Neuronal stem cell (in vitro differentiated cells): Measurements from ENCODE around the gene AGAP1.

ENCODE experiments used
- DNase-seq: peaks from one replicate; pipeline ENCODE4 v3.0.0-alpha.2; 2013; ENCODE audit warnings: low spot score
- H2AFZ ChIP-seq: one replicate; pipeline ENCODE4 v1.6.1; 2013; ENCODE audit warnings: mild to moderate bottlenecking, low read length, inconsistent platforms
- H2AK5ac ChIP-seq: 2 replicates; pipeline ENCODE4 v1.6.1; 2013; ENCODE audit warnings: low read depth, mild to moderate bottlenecking, inconsistent platforms, low read length, moderate library complexity, mixed read lengths
- H2BK120ac ChIP-seq: 2 replicates; pipeline ENCODE4 v1.6.1; 2013; ENCODE audit warnings: low read depth, mild to moderate bottlenecking, inconsistent platforms, low read length, moderate library complexity, mixed read lengths
- H2BK12ac ChIP-seq: one replicate; pipeline ENCODE4 v1.6.1; 2013; ENCODE audit warnings: low read length, inconsistent platforms
- H2BK15ac ChIP-seq: 2 replicates; pipeline ENCODE4 v1.6.1; 2013; ENCODE audit warnings: mild to moderate bottlenecking, low read length, inconsistent platforms, mixed read lengths
- H2BK5ac ChIP-seq: one replicate; pipeline ENCODE4 v1.6.1; 2013; ENCODE audit warnings: inconsistent platforms, mild to moderate bottlenecking, low read length, moderate library complexity
- H3K14ac ChIP-seq: one replicate; pipeline ENCODE4 v1.6.1; 2013; ENCODE audit warnings: low read length, inconsistent platforms
- H3K18ac ChIP-seq: 2 replicates; pipeline ENCODE4 v1.6.1; 2013; ENCODE audit warnings: low read length, inconsistent platforms
- H3K23ac ChIP-seq: 2 replicates; pipeline ENCODE4 v1.6.1; 2013; ENCODE audit warnings: low read depth, mild to moderate bottlenecking, mixed read lengths, low read length, inconsistent platforms; ENCODE audit not compliant: poor library complexity
- H3K27ac ChIP-seq: replicated peaks from 3 replicates; pipeline ENCODE4 v1.5.1; 2013; ENCODE audit warnings: low read length, inconsistent platforms
- H3K27me3 ChIP-seq, 3 experiments: 2 replicates each; pipeline ENCODE4 v1.6.1; 2013; ENCODE audit warnings: low read length in 3 of 3, mild to moderate bottlenecking in 2 of 3, inconsistent platforms in 1 of 3, low read depth in 1 of 3, mixed read lengths in 1 of 3, moderate library complexity in 1 of 3; ENCODE audit not compliant: control insufficient read depth in 3 of 3, insufficient read depth in 3 of 3
- H3K36me3 ChIP-seq, 2 donors: replicated peaks in 1 of 2; 2 replicates each; pipeline ENCODE4 v1.6.1; 2013; ENCODE audit warnings: low read length in 2 of 2; ENCODE audit not compliant: control insufficient read depth in 2 of 2, insufficient read depth in 2 of 2
- H3K4ac ChIP-seq: 2 replicates; pipeline ENCODE4 v1.6.1; 2013; ENCODE audit warnings: inconsistent platforms, mild to moderate bottlenecking, low read length, moderate library complexity
- H3K4me1 ChIP-seq, 2 donors: 1 replicate in 1 of 2; 2 replicates in 1 of 2; pipeline ENCODE4 v1.6.1; 2013; ENCODE audit warnings: low read length in 2 of 2, low read depth in 1 of 2; ENCODE audit not compliant: control insufficient read depth in 2 of 2, insufficient read depth in 1 of 2
- H3K4me2 ChIP-seq: one replicate; pipeline ENCODE4 v1.6.1; 2013; ENCODE audit warnings: mild to moderate bottlenecking, low read length, inconsistent platforms; ENCODE audit not compliant: insufficient read depth, poor library complexity, severe bottlenecking
- H3K4me3 ChIP-seq, 2 donors: 2 replicates each; pipeline ENCODE4 v1.5.1; 2013; ENCODE audit warnings: low read length in 2 of 2, mild to moderate bottlenecking in 2 of 2, inconsistent platforms in 1 of 2, moderate library complexity in 1 of 2
- H3K79me1 ChIP-seq: one replicate; pipeline ENCODE4 v1.6.1; 2013; ENCODE audit warnings: low read depth, mild to moderate bottlenecking, inconsistent platforms, low read length, moderate library complexity
- H3K9ac ChIP-seq: one replicate; pipeline ENCODE4 v1.6.1; 2013; ENCODE audit warnings: mild to moderate bottlenecking, low read depth, low read length, inconsistent platforms; ENCODE audit not compliant: poor library complexity
- H3K9me3 ChIP-seq, 2 donors: replicated peaks in 1 of 2; 2 replicates each; pipeline versions ENCODE3 to v1.6.1; 2013; ENCODE audit warnings: low read length in 2 of 2, mild to moderate bottlenecking in 2 of 2, inconsistent platforms in 1 of 2, low read depth in 1 of 2, mixed read lengths in 1 of 2, moderate library complexity in 1 of 2; ENCODE audit not compliant: control insufficient read depth in 2 of 2, insufficient read depth in 1 of 2
- H4K8ac ChIP-seq: one replicate; pipeline ENCODE4 v1.6.1; 2013; ENCODE audit warnings: low read depth, mild to moderate bottlenecking, inconsistent platforms, low read length, moderate library complexity
- H4K91ac ChIP-seq: one replicate; pipeline ENCODE4 v1.6.1; 2013; ENCODE audit warnings: low read length, low read depth, mild to moderate bottlenecking, inconsistent platforms; ENCODE audit not compliant: poor library complexity
- WGBS, 2 donors: extraction: QIAGEN DNeasy Blood & Tissue Kit; methylation state at CpG; one replicate each; pipeline ENCODE4 v1.1.7; 2013; ENCODE audit warnings: missing lambda C conversion rate in 2 of 2, mixed read lengths in 1 of 2; ENCODE audit not compliant: insufficient read length in 2 of 2, insufficient replicate concordance in 1 of 2; ENCODE audit errors: extremely low coverage in 2 of 2; 5-methylcytosine and 5-hydroxymethylcytosine counted together

AGAP1 gene

DNA sequence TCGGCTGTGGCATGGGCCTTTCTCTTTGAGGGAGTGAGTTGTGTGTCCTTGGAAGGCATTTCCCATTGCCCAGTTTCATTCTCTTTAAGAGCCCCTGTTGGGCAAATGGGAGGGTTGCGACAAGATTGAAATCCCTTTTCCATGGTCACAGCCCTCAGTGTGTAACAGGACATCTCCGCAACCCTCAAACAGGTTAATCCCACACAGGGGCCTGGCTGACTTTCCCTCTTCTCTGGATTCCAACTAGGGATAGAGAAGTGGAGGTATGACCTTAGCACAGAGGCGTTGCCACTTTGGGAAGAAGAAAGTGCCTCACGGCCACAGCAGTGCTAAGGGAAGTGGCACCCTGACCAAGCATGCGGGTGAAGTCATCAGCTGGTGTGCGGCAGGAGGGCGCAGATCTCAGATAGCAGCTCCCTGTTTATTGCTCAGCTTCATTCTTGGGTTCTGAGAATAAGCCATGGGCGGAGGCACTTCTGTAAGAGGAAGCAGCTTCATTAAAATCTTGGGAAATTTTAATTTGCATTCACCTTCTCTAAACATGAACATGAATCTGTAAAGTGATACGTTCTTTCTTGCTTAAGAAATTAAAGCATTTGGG, 417.9 kb downstream of the AGAP1 start:
- no peak overlapping the region for H2BK120ac ChIP-seq
- no peak overlapping the region for H3K4ac ChIP-seq
- no peak overlapping the region for H2BK15ac ChIP-seq
- H3K14ac ChIP-seq: no peak overlapping the region
- no peak overlapping the region for H2AK5ac ChIP-seq
- no peak overlapping the region for H2BK12ac ChIP-seq
- no peak overlapping the region for H3K23ac ChIP-seq
- no peak overlapping the region for H3K9ac ChIP-seq
- no peak overlapping the region for H3K4me3 ChIP-seq
- DNase-seq: no peak
- H3K79me1 ChIP-seq: no peaks in the 10 kb centered on the region
- H3K9me3 ChIP-seq: peaks cover 3 to 21% of the 10 kb centered on the region in 2 donors
- peaks cover 7 to 65% of the 10 kb centered on the region in 2 donors for H3K36me3 ChIP-seq
- no peak overlapping the region for H3K4me2 ChIP-seq
- no peak overlapping the region for H3K18ac ChIP-seq
- no peak overlapping the region for H2BK5ac ChIP-seq
- WGBS, 2 donors: no CpG with 5 or more reads among the region's 10 CpGs
- H4K91ac ChIP-seq: no peak overlapping the region
- no peak overlapping the region for H2AFZ ChIP-seq
- no peak overlapping the region for H4K8ac ChIP-seq
- H3K27me3 ChIP-seq: no peaks in the 10 kb centered on the region
- peaks cover 0 to 4% of the 10 kb centered on the region in 2 donors for H3K4me1 ChIP-seq
- no peak overlapping the region for H3K27ac ChIP-seq

DNA sequence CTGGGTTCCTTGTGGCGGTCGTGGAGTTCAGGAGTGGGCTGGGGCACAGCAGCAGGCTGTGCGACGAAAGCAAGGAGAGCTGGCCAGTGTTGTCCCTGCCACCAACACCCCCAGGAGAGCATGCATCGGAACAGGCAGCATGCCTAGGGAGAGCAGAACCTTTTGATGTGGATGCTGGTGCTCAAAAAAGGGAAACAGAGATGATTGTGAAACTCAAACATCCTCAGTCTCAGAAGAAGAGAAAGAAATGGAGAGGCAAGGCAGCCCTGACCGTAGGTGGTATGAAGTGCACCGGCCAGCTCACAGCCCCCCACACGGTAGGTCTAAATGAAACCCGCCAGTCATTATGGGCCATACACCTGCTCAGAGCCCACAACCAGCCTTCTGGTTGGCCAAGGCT, 420.9 kb downstream of the AGAP1 start:
- DNase-seq: no peak
- H2AK5ac ChIP-seq: no peak overlapping the region
- H3K4ac ChIP-seq: no peak overlapping the region
- H3K79me1 ChIP-seq: no peaks in the 10 kb centered on the region
- H4K91ac ChIP-seq: no peak overlapping the region
- H3K9ac ChIP-seq: no peak overlapping the region
- no peak overlapping the region for H3K14ac ChIP-seq
- H3K4me1 ChIP-seq: peaks cover 0 to 8% of the 10 kb centered on the region in 2 donors
- H2BK12ac ChIP-seq: no peak overlapping the region
- peaks cover 3 to 21% of the 10 kb centered on the region in 2 donors for H3K9me3 ChIP-seq
- no peak overlapping the region for H3K4me3 ChIP-seq
- no peak overlapping the region for H2BK5ac ChIP-seq
- no peaks in the 10 kb centered on the region for H3K27me3 ChIP-seq
- H4K8ac ChIP-seq: no peak overlapping the region
- H3K36me3 ChIP-seq: peaks cover 6 to 65% of the 10 kb centered on the region in 2 donors
- H3K18ac ChIP-seq: no peak overlapping the region
- H3K4me2 ChIP-seq: no peak overlapping the region
- no peak overlapping the region for H3K23ac ChIP-seq
- no peak overlapping the region for H2BK15ac ChIP-seq
- no CpG with 5 or more reads among the region's 9 CpGs for WGBS, 2 donors
- H2AFZ ChIP-seq: no peak overlapping the region
- H3K27ac ChIP-seq: no peak overlapping the region
- H2BK120ac ChIP-seq: no peak overlapping the region

DNA sequence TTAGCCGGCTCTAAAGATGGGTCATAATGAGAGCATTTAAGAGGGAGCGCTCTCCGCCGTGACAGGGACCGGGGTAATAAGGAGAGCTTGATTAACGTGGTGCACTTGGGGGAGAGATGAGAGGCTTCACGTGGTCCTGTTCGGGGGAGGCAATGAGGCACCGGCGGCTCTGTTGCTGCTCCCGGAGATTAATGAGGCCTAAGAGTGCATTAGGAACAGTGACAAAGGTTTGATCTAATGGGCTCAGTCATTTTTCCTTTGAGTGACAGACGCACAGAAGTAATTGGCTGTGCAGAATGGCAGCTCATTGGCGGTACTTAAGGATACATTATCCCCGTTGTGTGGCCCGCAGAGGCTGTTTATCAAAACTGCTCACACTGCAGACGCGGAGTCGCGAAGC, 423.7 kb downstream of the AGAP1 start:
- Histone ChIP-seq H4K8ac (no peak overlapping the region), H2BK12ac (no peak overlapping the region), H3K23ac (no peak overlapping the region), H3K27ac (no peak overlapping the region), H3K9ac (no peak overlapping the region), H2AFZ (no peak overlapping the region), H2BK15ac (no peak overlapping the region), H2BK5ac (no peak overlapping the region), H3K4me1 (peaks cover 0 to 4% of the 10 kb centered on the region in 2 donors), H3K27me3 (no peaks in the 10 kb centered on the region), H3K9me3 (peaks cover 3 to 27% of the 10 kb centered on the region in 2 donors), H3K79me1 (no peaks in the 10 kb centered on the region), H3K4me2 (no peak overlapping the region), H3K18ac (no peak overlapping the region), H4K91ac (no peak overlapping the region), H3K4ac (no peak overlapping the region), H2BK120ac (no peak overlapping the region), H3K36me3 (peaks cover 4 to 70% of the 10 kb centered on the region in 2 donors), H3K4me3 (no peak overlapping the region), H3K14ac (no peak overlapping the region), H2AK5ac (no peak overlapping the region)
- no peak for DNase-seq
- WGBS, 2 donors: no CpG with 5 or more reads among the region's 19 CpGs

DNA sequence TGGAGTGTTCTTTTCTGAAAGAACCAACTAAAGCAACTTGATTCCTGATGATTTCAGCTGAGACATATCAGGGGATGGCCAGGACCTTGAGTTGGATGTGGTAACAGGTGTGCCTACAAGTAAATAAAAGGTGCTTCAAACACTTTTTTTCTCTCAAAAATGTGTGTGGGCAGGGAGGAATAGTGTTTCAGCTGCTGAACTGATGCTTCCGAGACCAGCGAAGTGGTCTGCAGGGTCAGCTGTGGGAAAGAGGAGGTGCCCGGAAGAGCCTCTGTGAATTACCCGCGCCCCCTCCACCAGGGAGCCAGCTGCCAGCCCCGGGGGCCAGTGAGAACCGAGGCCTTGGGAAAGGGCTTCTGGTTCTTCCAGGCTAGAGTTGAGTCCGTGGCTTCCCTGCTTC, 425.0 kb downstream of the AGAP1 start:
- no peaks in the 10 kb centered on the region for H3K79me1 ChIP-seq
- H3K9me3 ChIP-seq: peaks cover 3 to 27% of the 10 kb centered on the region in 2 donors
- no peak for DNase-seq
- H3K14ac ChIP-seq: no peak overlapping the region
- H2AFZ ChIP-seq: no peak overlapping the region
- no peak overlapping the region for H2BK12ac ChIP-seq
- no peak overlapping the region for H3K27ac ChIP-seq
- H3K23ac ChIP-seq: no peak overlapping the region
- H3K27me3 ChIP-seq: no peaks in the 10 kb centered on the region
- no peak overlapping the region for H2BK15ac ChIP-seq
- no peak overlapping the region for H3K4ac ChIP-seq
- H4K91ac ChIP-seq: no peak overlapping the region
- no peak overlapping the region for H3K18ac ChIP-seq
- peaks cover 0 to 4% of the 10 kb centered on the region in 2 donors for H3K4me1 ChIP-seq
- WGBS, 2 donors: no CpG with 5 or more reads among the region's 8 CpGs
- no peak overlapping the region for H2BK5ac ChIP-seq
- H2AK5ac ChIP-seq: no peak overlapping the region
- H3K9ac ChIP-seq: no peak overlapping the region
- peaks cover 4 to 64% of the 10 kb centered on the region in 2 donors for H3K36me3 ChIP-seq
- no peak overlapping the region for H3K4me3 ChIP-seq
- no peak overlapping the region for H4K8ac ChIP-seq
- no peak overlapping the region for H3K4me2 ChIP-seq
- no peak overlapping the region for H2BK120ac ChIP-seq
